MM.1S (cell line): ENCODE measurements around the gene TIMM23.

ENCODE experiments used
- CTCF ChIP-seq: fragments of 300-600 bp; sonication (generic); IDR thresholded peaks from 2 replicates; pipeline ENCODE4 v1.5.1; 2016; ENCODE audit warnings: antibody characterized with exemption, low read length, mixed read lengths
- EZH2 ChIP-seq: fragments of 300-600 bp; sonication (generic); optimal IDR thresholded peaks from 2 replicates; pipeline ENCODE3; 2017; ENCODE audit warnings: low read depth, mild to moderate bottlenecking, antibody characterized with exemption, low read length, mixed read lengths
- EZH2phosphoT487 ChIP-seq: fragments of 300-600 bp; sonication (generic); IDR thresholded peaks from 2 replicates; pipeline ENCODE4 v1.6.1; 2018; ENCODE audit warnings: antibody characterized with exemption, low read length

- TF ChIP-seq CTCF (no peak), EZH2 (no peak), EZH2phosphoT487 (no peak)
Observed at GRCh38 chr10:46052791-46053375, 80.6 kb downstream of the TIMM23 start.
